ENCODE results near the gene NMRAL1. TPM values are rescaled to one million over a fixed set of nuclear protein-coding genes. Genes with fewer than 3 reads are reported as not detected.

The NMRAL1 gene
- total RNA-seq, 1 donor from 2014 or later: 21.9 TPM

GRCh38 chr16:4517812-4518680 is 43.6 kb upstream of the NMRAL1 start:
- Histone ChIP-seq H3K4me1 (peaks cover 71% of the 10 kb centered on the region), H3K27me3 (ENCODE audit: low read depth) (no peaks in the 10 kb centered on the region), H3K36me3 (peaks cover 4% of the 10 kb centered on the region), H3K4me3 (no peak overlapping the region), H3K27ac (replicated peaks) (no peak overlapping the region), H3K9me3 (replicated peaks) (no peaks in the 10 kb centered on the region)
- no peak for DNase-seq
- intact Hi-C loops (cut with micrococcal nuclease): no loop called here
- TF ChIP-seq CTCF (IDR thresholded peaks at IDR 0.05; ENCODE audit: borderline replicate concordance): peak; percentile 64

GRCh38 chr16:4515611-4516233 is 41.3 kb upstream of the NMRAL1 start:
- no peaks in the 10 kb centered on the region for H3K27me3 ChIP-seq (ENCODE audit: low read depth)
- intact Hi-C loops (cut with micrococcal nuclease): no loop called here
- no peak overlapping the region for H3K4me3 ChIP-seq
- H3K4me1 ChIP-seq: peaks cover 77% of the 10 kb centered on the region
- no peak for TF ChIP-seq CTCF (IDR thresholded peaks at IDR 0.05; ENCODE audit: borderline replicate concordance)
- peak overlapping the region; percentile 81 for H3K27ac ChIP-seq (replicated peaks)
- H3K9me3 ChIP-seq (replicated peaks): no peaks in the 10 kb centered on the region
- H3K36me3 ChIP-seq: peaks cover 23% of the 10 kb centered on the region
- DNase-seq: no peak

GRCh38 chr16:4514606-4515005 is 40.2 kb upstream of the NMRAL1 start:
- Histone ChIP-seq H3K4me1 (peaks cover 79% of the 10 kb centered on the region), H3K9me3 (replicated peaks) (no peaks in the 10 kb centered on the region), H3K4me3 (no peak overlapping the region), H3K27ac (replicated peaks) (peak overlapping the region; percentile 81), H3K27me3 (ENCODE audit: low read depth) (no peaks in the 10 kb centered on the region), H3K36me3 (peaks cover 34% of the 10 kb centered on the region)
- DNase-seq: no peak
- intact Hi-C loops (cut with micrococcal nuclease): no loop called here
- TF ChIP-seq CTCF (IDR thresholded peaks at IDR 0.05; ENCODE audit: borderline replicate concordance): no peak

GRCh38 chr16:4513881-4514280 is 39.5 kb upstream of the NMRAL1 start:
- DNase-seq: no peak
- H3K9me3 ChIP-seq (replicated peaks): no peaks in the 10 kb centered on the region
- no peak overlapping the region for H3K4me3 ChIP-seq
- peak overlapping the region; percentile 81 for H3K27ac ChIP-seq (replicated peaks)
- H3K4me1 ChIP-seq: peaks cover 77% of the 10 kb centered on the region
- no peak for TF ChIP-seq CTCF (IDR thresholded peaks at IDR 0.05; ENCODE audit: borderline replicate concordance)
- intact Hi-C loops (cut with micrococcal nuclease): no loop called here
- H3K36me3 ChIP-seq: peaks cover 42% of the 10 kb centered on the region
- H3K27me3 ChIP-seq (ENCODE audit: low read depth): no peaks in the 10 kb centered on the region

- Histone ChIP-seq H3K27ac (replicated peaks) (peak overlapping the region; percentile 81), H3K9me3 (replicated peaks) (no peaks in the 10 kb centered on the region), H3K4me1 (peaks cover 76% of the 10 kb centered on the region), H3K36me3 (peaks cover 48% of the 10 kb centered on the region), H3K27me3 (ENCODE audit: low read depth) (no peaks in the 10 kb centered on the region), H3K4me3 (no peak overlapping the region)
- peak; percentile 42 for DNase-seq
- intact Hi-C loops (cut with micrococcal nuclease): no loop called here
- no peak for TF ChIP-seq CTCF (IDR thresholded peaks at IDR 0.05; ENCODE audit: borderline replicate concordance)
These were observed 38.8 kb upstream of the NMRAL1 start for GRCh38 chr16:4513086-4513860.

Measured in left ventricle myocardium inferior (tissue), 1 donor.